Stimulated activated CD4-positive, alpha-beta T cell treated with anti-CD3 and anti-CD28 coated beads, Interleukin-12 subunit alpha, Interleukin-12 subunit beta, amount 100 ng/mL, for 48 hours (primary cell): Measurements from ENCODE around the gene LANCL3.

Experiments used
- DNase-seq, 3 donors: peaks; one replicate each; pipeline ENCODE4 v3.0.0-alpha.2; 2020; ENCODE audit warnings: low read depth in 2 of 3, low spot score in 1 of 3

The LANCL3 gene

DNA sequence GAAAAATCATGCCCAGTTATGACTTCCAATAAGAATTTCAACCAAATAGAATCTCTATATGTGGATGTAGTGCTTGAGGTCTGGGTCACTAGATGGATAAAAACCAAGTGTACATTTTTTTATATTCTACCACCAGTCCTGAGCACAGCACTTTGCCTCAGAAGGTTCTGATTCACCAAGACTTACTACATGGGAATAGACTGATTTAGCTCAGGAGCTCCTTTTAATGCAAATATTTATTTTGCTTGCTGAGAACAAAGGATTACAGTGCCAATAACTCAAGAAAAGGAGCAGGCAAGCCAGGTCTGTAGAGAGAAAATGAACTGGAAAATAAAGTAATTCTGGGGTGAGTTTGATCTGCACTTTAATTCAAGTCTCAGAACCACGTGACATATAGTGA lies 107.8 kb downstream of the LANCL3 start:
- no peak for DNase-seq

DNA sequence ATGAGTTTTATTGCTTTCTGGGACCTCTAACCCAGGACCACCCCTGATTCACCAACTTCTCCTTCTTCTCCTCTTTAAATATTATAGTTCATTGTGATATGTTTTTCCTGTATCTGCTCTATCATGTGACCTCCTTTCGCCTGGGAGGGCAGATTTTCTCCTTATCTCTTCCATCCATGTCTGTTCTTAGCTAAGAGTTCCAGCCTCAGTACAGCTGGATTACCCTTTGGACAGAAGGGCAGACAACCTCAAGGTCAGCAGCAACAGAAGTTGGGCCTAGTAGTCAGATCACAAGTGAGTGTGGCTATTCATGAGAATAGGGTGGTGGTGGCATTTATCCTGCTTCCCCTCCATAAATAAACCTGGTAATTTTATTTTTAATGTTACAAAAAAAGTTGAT lies 108.4 kb downstream of the LANCL3 start:
- no peak for DNase-seq

DNA sequence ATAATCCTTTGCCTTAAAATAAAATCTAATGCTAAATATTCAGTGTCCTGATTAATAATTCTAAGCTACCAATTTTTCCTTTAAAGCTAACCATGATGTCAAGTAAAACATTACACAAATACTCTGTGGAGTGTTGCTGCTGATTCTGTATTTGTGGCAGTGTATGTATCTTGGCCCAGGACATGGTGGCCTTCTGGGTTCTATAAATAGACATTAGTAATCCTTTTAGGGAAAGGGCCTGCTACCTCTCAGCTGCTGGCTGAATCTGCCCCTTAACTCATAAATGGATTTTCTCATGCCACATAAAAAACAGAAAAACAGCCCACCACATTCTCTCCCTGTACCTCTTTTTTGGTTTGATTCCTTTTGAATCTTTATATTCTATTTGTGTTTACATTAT lies 113.0 kb downstream of the LANCL3 start:
- no peak for DNase-seq

DNA sequence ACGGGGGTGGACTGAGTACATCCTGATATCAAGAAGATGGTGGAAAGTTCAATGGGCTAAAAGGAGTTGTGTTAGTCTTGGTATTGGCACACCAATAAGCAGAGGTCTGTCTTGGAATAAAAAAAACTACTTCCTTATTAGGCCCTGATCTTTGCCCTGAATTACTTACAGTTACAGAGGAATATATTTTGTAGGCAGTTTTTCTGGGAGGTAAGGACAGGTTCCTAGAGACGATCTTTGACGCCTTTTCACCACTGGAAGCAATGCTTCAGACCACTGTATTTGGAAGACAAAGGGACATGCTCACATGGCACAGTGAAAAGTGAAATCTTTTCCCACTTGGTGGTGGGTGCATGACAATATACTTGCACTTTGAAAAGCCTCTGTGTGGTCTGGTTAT lies 113.5 kb downstream of the LANCL3 start:
- no peak for DNase-seq

DNA sequence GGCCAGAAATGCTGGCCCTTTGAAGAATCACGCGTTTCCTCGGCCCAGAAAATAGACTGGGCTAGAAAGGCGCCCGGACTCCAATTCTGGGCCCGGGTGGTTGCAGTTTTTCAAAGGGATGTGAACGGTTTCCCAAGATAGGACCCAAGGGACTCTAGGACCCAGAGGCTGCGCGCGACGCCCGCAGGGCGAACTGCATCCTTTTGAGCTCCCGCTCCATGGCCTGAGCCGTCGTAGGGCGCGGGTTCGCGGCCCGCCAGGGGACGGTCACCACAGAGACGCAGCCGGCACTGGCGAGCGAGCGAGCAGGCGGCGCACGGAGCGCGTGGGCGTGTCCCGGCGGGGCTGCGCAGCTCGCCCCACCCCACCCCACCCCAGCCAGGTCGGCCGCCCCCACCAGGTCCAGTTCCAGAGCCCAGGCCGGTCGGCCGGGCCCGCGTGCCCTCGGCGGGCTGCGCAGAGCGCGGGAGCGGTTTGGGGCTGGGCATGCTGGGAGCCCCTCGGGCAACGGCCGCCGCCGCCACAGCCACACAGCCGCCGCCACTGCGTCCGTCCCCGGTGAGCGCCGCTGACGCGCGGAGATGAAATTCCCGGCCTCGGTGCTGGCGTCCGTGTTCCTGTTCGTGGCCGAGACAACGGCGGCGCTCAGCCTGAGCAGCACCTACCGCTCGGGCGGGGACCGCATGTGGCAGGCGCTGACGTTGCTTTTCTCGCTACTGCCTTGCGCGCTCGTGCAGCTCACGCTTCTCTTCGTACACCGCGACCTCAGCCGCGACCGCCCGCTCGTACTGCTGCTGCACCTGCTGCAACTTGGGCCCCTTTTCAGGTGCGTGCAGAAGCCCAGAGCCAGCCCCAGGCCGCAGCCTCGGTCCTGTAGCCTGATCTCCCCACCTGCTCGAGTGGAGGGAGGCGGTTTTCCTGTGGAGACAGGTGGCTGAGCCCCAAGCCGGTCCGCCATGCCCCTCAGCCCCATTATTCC lies 114.2 kb downstream of the LANCL3 start, which contains the start of gene XK:
Gene XK (plus strand): TSS at position 411 of the 979 bp plus-strand sequence. CDS start 171 bp downstream, at position 582.
- peak; percentile 17 to 27 (median 20) for DNase-seq

DNA sequence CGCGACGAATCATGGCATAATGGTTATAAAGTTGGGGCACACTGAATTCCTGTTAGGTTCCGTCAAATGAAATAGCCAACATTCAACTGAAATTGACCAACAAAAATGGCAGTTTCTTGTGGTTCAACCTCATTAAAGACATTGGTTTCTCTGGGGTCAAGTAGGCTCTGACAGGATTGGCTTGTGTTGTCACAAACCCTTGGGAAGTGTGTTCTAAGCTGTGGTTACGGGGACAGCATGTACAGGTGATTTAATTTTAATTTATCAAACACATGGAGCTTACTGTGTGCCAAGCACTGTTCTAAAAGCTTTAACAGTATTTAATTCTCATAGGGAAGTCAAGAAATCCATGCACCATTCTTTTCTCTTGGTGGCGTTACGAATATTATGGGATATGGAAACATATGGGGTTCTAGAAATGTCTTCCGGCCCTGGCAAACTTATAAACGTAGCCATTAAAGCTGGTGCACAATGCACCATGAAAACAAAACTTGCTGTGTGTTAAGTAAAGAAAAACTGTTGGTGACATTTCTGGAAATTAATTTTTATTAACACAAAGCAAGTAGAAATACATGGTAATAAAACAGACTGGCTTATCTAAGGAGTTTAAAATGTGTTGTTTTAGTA lies 115.0 kb downstream of the LANCL3 start:
- no peak for DNase-seq

DNA sequence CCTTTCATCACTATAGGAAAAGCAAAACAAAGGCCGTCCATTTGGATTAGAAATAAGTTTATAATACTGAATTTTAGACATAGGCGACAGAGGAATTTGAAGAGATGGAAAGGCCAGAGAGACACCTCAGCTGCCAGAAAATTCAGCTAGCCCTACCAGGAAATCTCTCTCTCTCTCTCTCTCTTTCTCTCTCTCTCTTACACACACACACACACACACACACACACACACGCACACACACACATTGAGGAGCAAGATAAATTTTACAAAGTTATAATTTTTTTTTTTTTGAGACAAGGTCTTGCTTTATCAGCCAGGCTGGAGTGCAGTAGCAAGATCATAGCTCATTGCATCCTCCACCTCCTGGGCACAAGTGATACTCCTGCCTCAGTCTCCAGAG lies 115.5 kb downstream of the LANCL3 start:
- no peak for DNase-seq

DNA sequence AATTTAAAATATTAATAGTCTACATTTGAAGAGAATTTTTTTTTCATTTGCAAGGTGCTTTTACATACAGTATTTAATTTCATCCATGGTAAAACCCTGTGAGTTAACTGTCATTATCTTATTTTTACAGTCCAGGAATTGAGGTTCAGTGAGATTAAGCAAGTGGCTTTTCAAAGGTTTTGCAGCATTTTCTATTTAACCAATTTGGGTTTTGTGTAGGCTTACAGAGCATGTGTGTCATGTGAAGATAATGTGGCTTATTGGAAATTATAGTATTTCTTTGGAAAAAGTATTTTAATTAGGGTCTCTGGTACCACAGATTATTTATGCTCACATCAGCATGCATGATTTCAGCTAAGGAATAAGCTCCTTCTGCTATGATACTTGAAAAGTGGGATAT lies 118.7 kb downstream of the LANCL3 start:
- DNase-seq = no peak

DNA sequence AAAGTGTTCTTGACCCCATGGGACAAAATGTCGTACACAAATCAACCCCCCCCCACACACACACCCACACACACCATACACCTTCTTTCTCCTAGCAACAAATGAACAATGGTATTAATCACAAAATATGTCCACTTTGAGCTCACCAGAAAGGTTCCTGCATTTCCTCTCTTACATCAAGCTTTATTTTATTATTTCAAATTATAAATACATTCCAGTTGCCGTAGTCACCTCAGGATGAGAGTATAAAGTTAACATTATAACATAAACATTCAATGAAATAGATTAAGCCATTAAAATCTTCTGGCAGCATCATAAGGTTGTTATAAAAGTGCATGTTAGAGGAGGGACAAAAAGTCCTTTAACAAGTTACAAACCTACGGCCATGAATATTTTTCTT lies 121.5 kb downstream of the LANCL3 start:
- no peak for DNase-seq

DNA sequence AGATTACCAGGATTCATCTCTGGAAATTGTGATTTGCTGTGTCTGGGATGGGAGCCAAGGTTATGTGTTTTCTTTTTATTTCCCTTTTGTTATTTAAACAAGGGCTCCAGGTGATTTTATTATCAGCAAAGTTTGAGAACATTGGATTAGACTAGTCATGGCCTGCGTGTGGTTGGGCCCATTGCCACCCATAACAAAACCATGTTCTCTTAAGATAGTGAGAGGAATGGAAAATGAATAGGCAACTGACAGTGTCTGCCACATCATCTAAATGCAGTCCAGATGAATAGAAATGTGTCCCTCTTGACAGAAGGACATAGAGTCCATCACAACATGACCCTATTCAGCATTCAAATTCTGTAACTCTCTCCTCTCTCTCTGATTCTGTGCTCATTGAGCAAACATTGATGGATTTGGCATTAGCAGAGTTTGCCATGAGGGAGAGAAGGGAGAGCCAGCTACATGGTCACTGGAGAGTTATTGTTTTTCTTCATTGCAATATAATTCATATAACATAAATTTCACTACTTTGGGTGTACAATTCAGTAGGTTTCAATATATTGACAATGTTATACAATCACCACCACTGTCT lies 125.8 kb downstream of the LANCL3 start:
- DNase-seq = no peak

DNA sequence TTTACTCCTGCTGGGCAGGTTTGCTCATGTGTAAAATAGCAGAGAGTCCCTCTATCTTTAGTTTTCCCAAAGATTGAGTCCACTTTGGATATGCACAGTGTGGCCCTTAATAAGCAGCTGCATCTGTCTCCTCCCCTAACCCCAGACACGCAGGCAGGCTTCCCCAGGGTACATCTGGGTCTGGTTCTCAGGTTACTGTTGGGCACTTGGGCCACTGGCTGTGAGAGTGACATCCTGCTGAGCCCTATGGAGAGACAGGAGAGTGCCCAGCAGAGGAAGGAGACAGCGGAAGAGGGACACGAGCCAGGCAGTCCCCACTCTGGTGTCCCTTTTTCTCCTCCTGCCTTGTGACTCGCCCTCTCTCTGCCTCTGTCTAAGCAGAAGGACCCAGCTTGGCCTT lies 130.1 kb downstream of the LANCL3 start:
- no peak for DNase-seq

DNA sequence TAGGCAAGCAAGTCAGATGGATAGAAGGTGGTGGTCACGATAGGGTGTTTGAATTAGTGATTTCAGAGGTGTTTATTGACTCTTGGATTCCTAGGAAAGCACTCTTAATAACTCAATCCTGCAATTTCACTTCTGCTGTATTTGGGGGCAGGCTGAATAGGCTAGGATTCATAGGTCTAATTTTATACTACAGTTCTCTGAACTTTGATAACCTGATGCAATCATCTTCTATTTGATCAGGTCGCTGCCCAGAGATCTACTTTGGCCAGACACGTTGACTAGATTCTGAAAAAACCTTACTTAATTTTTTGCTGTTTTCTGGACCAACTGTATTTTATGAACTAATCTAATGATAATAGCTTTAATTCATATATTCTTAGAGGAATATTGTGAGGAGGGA lies 140.5 kb downstream of the LANCL3 start:
- no peak for DNase-seq

DNA sequence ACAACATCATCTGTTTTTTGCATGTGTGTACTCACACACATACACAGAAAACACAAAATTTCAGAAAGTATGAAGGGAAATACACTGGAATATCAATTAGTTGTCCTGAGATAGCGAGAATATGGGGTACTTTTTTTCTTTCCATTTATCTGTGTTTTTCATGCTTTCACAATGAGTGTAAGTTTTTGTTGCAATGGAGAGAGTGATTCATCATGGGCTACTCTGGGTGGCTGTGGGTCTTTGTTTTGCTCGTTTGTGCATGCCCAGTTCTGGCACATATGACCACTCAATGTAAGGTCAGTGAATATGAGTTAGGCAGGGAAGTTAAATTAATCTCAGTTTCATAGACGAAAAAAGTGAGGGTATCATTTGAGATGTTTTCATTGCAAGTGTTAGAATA lies 141.0 kb downstream of the LANCL3 start:
- DNase-seq = no peak

DNA sequence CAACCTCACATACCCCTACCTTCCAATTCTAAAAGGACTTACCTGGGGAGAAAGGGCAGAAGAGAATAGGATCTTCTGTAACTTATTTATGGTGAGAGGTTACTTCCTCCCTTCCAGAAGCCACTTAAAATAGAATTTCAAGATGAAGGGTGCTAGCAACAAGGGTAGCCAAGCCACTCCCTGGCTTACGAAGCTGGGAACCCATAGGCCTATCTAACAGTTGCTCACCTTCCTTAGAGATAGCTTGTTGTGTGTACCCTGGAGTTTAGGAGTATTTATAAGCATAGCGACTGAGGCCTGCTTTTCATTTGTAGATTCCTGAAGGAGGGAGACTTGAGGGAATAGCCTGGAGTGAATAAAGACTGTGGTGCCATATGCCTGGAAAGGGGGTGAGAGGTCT lies 143.0 kb downstream of the LANCL3 start:
- DNase-seq = no peak

DNA sequence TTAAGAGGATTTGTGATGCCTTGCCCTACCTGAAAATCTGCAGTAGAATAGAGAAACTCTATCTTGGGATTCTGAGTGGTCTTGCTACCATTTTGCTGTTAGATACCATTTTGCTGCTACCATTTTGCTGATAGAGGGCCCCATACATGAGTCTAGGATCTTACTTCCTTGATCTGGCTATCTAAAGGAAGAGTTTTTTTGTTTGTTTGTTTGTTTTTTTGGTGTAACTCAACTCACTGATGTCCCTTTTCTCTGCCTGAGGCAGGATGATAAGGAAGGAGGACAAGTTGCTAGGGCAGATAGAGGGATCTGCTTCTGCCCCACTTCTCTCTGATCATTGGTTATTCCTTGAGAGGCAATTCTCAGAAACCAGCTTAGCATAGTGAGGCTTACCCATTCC lies 145.1 kb downstream of the LANCL3 start:
- DNase-seq = no peak

DNA sequence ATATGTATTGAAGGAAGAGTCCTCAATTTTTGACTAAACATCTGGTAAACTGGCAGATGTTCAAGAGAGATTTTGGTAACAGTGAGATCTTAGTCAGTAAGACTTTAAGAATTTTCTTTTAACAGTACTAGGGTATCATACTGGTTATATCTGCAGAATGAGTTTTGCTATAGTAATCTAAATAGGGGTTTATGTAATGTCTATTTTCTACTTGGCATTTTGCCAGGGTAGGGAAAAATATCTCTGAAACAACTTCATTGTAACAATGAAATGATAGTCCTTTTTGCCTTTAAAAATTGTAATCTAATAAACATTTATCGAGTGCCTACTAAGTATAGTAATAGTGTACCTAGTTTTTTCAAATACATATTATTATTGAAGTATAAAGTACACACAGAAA lies 146.2 kb downstream of the LANCL3 start:
- DNase-seq = no peak

DNA sequence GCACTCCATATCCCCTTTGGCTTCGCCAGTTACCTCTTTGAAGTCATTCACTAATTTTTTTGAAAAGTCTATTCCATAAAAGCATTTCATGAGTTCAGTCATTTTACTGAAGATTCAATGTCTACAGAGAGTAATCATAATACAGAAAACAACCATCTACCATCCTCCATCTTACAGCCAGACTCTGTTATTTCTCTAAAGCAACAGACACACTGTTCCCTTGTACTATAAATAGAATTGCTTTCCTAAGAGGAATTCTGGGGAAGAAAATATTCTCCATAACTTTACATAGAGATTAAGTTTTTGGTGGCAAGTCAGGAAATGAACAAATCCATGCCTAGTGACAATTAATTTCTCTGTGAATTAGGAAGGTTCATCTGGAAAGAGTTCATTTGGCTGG lies 151.1 kb downstream of the LANCL3 start:
- no peak for DNase-seq

DNA sequence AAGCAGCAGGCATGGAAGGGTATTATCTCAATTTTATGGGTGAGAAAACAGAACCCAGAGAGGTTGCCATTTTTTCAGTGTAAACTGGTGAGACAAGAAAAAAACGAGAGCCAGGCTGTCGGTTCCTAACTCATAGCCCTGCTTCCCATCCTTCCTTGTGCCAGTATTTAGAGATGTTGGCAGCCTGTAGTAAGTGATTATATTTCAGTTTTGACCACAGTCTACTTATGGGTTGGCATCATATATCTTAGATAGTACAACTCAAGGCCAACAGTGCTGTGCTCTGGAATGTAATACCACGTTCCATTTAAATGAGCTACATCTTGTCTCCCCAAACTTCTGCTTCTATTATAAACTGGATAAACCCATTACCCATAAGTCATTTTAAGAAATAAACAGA lies 154.9 kb downstream of the LANCL3 start:
- DNase-seq = no peak
